Ectodermal cell (in vitro differentiated cells): Measurements from ENCODE around the gene TCEA3.

ENCODE experiments used
- H3K27ac ChIP-seq: 2 replicates; pipeline ENCODE4 v1.7.0; 2013; ENCODE audit warnings: mild to moderate bottlenecking, low read depth, low read length; ENCODE audit not compliant: insufficient read depth, poor library complexity, severe bottlenecking
- H3K27me3 ChIP-seq: 2 replicates; pipeline ENCODE4 v1.7.0; 2013; ENCODE audit warnings: mild to moderate bottlenecking, low read length; ENCODE audit not compliant: insufficient read depth, control insufficient read depth, poor library complexity, severe bottlenecking
- H3K36me3 ChIP-seq: one replicate; pipeline ENCODE4 v1.7.0; 2013; ENCODE audit warnings: low read length; ENCODE audit not compliant: control insufficient read depth, insufficient read depth
- H3K4me1 ChIP-seq: one replicate; pipeline ENCODE4 v1.7.0; 2013; ENCODE audit warnings: low read length; ENCODE audit not compliant: control insufficient read depth, insufficient read depth
- H3K4me3 ChIP-seq: 2 replicates; pipeline ENCODE4 v1.7.0; 2013; ENCODE audit warnings: low read depth, low read length, control low read depth; ENCODE audit not compliant: insufficient read depth
- H3K9me3 ChIP-seq: 2 replicates; pipeline ENCODE4 v1.7.0; 2013; ENCODE audit warnings: mild to moderate bottlenecking, low read length, moderate library complexity; ENCODE audit not compliant: control insufficient read depth
- WGBS, 2 experiments: methylation state at CpG; one replicate each; pipeline ENCODE4 v1.1.7; 2013; ENCODE audit warnings: missing lambda C conversion rate in 2 of 2; 5-methylcytosine and 5-hydroxymethylcytosine counted together

TCEA3 gene

GRCh38 chr1:23357138-23357908, 67.2 kb downstream of the TCEA3 start:
- Histone ChIP-seq H3K4me1 (peaks cover 11% of the 10 kb centered on the region), H3K4me3 (no peak overlapping the region), H3K27me3 (peaks cover 84% of the 10 kb centered on the region), H3K27ac (no peak overlapping the region), H3K36me3 (peaks cover 17% of the 10 kb centered on the region), H3K9me3 (peaks cover 3% of the 10 kb centered on the region)
- WGBS, 2 experiments, result 14% methylated on average over 3 of the region's 3 CpGs

- peaks cover 91% of the 10 kb centered on the region for H3K27me3 ChIP-seq
- H3K36me3 ChIP-seq, result peaks cover 10% of the 10 kb centered on the region
- H3K9me3 ChIP-seq, result no peaks in the 10 kb centered on the region
- WGBS, 2 experiments, result 72 to 76% methylated on average over 8 of the region's 8 CpGs
- H3K27ac ChIP-seq, result no peak overlapping the region
- H3K4me3 ChIP-seq, result no peak overlapping the region
- peaks cover 11% of the 10 kb centered on the region for H3K4me1 ChIP-seq
Observed at GRCh38 chr1:23356471-23357137, 67.9 kb downstream of the TCEA3 start.

- Histone ChIP-seq H3K27me3 (peaks cover 95% of the 10 kb centered on the region), H3K4me3 (no peak overlapping the region), H3K4me1 (peaks cover 11% of the 10 kb centered on the region), H3K9me3 (no peaks in the 10 kb centered on the region), H3K27ac (no peak overlapping the region), H3K36me3 (no peaks in the 10 kb centered on the region)
- 46 to 49% methylated on average over 3 of the region's 3 CpGs for WGBS, 2 experiments
Observed at GRCh38 chr1:23354245-23354644, 70.3 kb downstream of the TCEA3 start.

- no peak overlapping the region for H3K27ac ChIP-seq
- no peaks in the 10 kb centered on the region for H3K9me3 ChIP-seq
- peaks cover 88% of the 10 kb centered on the region for H3K27me3 ChIP-seq
- H3K4me1 ChIP-seq, result peaks cover 10% of the 10 kb centered on the region
- WGBS, 2 experiments, result 59 to 62% methylated on average over 1 of the region's 1 CpG
- H3K4me3 ChIP-seq, result no peak overlapping the region
- no peaks in the 10 kb centered on the region for H3K36me3 ChIP-seq
Observed at GRCh38 chr1:23352096-23352695, 72.4 kb downstream of the TCEA3 start.

- Histone ChIP-seq H3K4me3 (no peak overlapping the region), H3K27me3 (peaks cover 28% of the 10 kb centered on the region), H3K9me3 (no peaks in the 10 kb centered on the region), H3K27ac (no peak overlapping the region), H3K36me3 (no peaks in the 10 kb centered on the region), H3K4me1 (peaks cover 11% of the 10 kb centered on the region)
- 92 to 96% methylated on average over 14 of the region's 14 CpGs for WGBS, 2 experiments
Observed at GRCh38 chr1:23345920-23346319, 78.6 kb downstream of the TCEA3 start.

GRCh38 chr1:23344987-23345472, 79.5 kb downstream of the TCEA3 start:
- peak overlapping the region; percentile 57 for H3K4me3 ChIP-seq
- no peaks in the 10 kb centered on the region for H3K36me3 ChIP-seq
- peaks cover 20% of the 10 kb centered on the region for H3K4me1 ChIP-seq
- H3K9me3 ChIP-seq, result no peaks in the 10 kb centered on the region
- 69 to 72% methylated on average over 8 of the region's 8 CpGs for WGBS, 2 experiments
- H3K27me3 ChIP-seq, result peaks cover 19% of the 10 kb centered on the region
- H3K27ac ChIP-seq, result peak overlapping the region; percentile 96

GRCh38 chr1:23344111-23344986, 80.2 kb downstream of the TCEA3 start, which contains the start of gene HNRNPR:
TSS of gene HNRNPR (minus strand) at chr1:23344284. CDS start at chr1:23341008, 3,276 bp downstream.
- Histone ChIP-seq H3K36me3 (no peaks in the 10 kb centered on the region), H3K9me3 (no peaks in the 10 kb centered on the region), H3K4me1 (peaks cover 23% of the 10 kb centered on the region), H3K27ac (peak within 1 kb of the TSS; percentile 96), H3K27me3 (peaks cover 13% of the 10 kb centered on the region), H3K4me3 (peak within 1 kb of the TSS; percentile 57)
- WGBS, 2 experiments, result 0 to 1% methylated on average over 87 of the region's 87 CpGs

GRCh38 chr1:23343221-23344110, 81.1 kb downstream of the TCEA3 start:
- WGBS, 2 experiments, result 0% methylated on average over 66 of the region's 66 CpGs
- Histone ChIP-seq H3K27me3 (peaks cover 6% of the 10 kb centered on the region), H3K27ac (peak overlapping the region; percentile 96), H3K4me3 (peak overlapping the region; percentile 57), H3K4me1 (peaks cover 23% of the 10 kb centered on the region), H3K36me3 (no peaks in the 10 kb centered on the region), H3K9me3 (no peaks in the 10 kb centered on the region)
